Choroid plexus epithelial cell (primary cell): ENCODE data around the gene NME7.

ENCODE experiments used
- DNase-seq: peaks from one replicate; pipeline ENCODE4 v3.0.0-alpha.2; 2010; ENCODE audit warnings: low read depth
- H3K4me3 ChIP-seq: 2 replicates; pipeline ENCODE4 v1.5.1; 2011; ENCODE audit warnings: low read depth, mild to moderate bottlenecking, control low read depth, low read length, moderate library complexity
- TF ChIP-seq, protein P1 (sequence below): conservative IDR thresholded peaks from 2 replicates; pipeline ENCODE4 v1.5.1; 2011; ENCODE audit warnings: low read depth, mild to moderate bottlenecking, control low read depth, inconsistent platforms, low read length, moderate library complexity

NME7 gene

DNA sequence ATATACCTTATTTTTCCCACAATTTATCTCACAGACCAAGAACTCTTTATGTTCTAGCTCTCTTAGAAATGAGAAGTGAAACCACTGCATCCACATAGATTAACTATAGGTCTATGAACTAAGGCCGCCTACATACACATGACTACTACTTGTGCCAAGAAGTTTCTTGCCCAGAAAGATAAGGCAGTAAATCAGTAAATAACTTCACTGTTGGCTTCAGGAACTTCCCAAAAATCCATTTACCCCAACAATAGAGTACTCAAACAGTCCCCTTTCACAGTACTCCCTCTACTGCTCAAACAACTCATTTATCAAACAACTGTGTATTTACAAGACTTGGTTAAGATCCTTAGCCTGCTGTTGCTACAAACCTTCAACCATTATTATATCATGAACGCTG lies 96.5 kb downstream of the NME7 start:
- TF ChIP-seq, protein P1, sequence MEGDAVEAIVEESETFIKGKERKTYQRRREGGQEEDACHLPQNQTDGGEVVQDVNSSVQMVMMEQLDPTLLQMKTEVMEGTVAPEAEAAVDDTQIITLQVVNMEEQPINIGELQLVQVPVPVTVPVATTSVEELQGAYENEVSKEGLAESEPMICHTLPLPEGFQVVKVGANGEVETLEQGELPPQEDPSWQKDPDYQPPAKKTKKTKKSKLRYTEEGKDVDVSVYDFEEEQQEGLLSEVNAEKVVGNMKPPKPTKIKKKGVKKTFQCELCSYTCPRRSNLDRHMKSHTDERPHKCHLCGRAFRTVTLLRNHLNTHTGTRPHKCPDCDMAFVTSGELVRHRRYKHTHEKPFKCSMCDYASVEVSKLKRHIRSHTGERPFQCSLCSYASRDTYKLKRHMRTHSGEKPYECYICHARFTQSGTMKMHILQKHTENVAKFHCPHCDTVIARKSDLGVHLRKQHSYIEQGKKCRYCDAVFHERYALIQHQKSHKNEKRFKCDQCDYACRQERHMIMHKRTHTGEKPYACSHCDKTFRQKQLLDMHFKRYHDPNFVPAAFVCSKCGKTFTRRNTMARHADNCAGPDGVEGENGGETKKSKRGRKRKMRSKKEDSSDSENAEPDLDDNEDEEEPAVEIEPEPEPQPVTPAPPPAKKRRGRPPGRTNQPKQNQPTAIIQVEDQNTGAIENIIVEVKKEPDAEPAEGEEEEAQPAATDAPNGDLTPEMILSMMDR: peak; percentile 33
- no peak overlapping the region for H3K4me3 ChIP-seq

DNA sequence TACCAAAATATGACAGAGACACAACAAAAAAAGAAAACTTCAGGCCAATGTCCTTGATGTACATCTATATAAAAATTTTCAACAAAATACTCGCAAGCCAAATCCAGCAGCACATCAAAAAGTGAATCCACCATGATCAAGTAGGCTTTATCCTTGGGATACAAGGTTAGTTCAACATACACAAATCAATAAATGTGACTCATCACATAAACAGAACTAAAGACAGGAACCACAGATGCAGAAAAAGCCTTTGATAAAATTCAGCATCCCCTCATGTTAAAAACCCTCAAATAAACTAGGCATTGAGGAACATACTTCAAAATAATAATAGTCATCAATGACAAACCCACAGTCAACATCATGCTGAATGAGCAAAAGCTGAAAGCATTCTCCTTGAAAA lies 101.5 kb downstream of the NME7 start:
- no peak for DNase-seq
- TF ChIP-seq, protein P1: no peak
- no peak overlapping the region for H3K4me3 ChIP-seq

More for the DNA sequence above, 96.5 kb downstream of the NME7 start:
- peak; percentile 42 for DNase-seq

DNA sequence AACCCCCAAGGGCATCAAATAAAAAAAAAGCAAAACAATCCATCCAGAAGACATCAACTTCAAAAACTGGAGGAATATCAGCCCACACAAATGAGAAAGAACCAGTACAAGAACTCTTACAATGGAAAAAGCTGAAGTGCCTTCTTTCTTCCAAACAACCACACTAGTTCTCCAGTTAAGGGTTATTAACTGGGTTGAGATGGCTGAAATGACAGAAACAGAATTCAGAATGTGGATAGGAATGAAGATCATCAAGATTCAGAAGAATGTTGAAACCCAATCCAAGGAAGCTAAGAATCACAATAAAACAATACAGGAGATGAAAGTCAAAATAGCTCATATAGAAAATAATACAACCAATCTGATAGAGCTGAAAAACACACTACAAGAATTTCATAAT lies 104.5 kb downstream of the NME7 start:
- TF ChIP-seq, protein P1: no peak
- no peak overlapping the region for H3K4me3 ChIP-seq
- DNase-seq: no peak

DNA sequence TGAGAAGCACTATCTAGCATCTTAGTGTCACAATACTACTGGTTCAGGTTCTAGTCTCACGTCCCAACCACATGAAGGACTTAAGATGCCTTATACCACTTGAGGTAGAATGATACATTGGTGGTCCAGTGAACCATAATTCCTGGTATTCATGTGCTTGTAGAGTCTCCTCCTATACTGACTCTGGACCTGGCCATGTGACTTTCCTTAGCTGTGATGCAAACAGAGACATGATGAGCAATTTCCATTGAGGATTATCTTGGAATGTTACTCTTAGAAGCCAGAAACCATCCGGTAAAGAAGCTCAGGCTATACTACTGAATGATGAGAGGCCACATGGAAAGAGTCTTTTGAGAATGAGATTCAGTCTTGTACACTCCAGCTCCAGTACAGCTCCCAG lies 105.7 kb downstream of the NME7 start:
- no peak overlapping the region for H3K4me3 ChIP-seq
- no peak for DNase-seq
- TF ChIP-seq, protein P1: no peak

DNA sequence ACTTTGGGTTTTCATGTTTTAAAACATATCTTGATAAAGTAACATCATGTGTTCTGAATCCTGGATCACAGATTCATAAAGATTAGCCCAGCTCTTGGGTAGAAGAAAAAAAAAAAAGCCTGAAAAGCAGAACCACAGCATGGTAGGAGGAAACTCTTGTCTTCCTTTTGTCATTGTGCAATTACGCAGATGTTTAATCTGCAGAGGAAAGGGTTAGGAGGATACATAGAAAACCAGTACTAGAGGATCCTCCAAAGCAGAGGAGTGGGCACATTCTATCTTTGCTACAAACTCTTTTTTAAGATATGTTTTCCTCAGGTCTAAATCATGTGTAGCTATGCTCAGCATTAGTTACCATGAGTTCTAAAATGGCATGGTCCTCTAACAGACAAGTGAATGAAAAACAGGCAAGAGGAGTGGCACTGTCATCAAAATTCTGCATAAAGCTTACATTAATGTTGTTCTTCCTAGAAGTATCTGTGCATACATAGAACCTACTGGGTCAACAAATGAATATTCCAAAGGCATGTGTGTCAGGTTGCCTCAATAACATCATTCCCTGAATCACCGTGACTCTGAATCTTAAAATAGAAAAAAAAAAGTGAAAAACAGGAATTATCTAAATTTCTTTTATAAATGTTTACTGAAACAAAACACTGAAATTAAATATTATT lies 107.0 kb downstream of the NME7 start:
- TF ChIP-seq, protein P1: no peak
- H3K4me3 ChIP-seq: no peak overlapping the region
- DNase-seq: no peak

DNA sequence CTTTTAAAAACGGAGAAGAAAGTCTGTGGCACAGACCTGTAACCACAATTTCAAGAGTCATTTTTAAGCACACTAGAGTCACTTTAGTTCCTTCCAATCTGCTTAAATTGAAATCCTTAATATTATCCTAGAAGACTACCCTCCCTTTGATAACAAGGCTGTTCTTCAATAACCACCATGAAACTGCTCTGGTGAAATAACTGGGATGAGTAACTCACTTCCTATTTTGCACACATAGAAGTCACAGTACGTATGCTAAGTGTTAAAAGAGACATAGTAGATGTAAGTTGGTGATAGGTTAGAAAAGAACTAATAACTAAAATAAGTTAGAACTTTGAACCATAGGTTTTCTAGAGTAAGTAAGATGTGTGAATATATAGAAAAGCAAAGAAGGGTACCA lies 107.8 kb downstream of the NME7 start:
- H3K4me3 ChIP-seq: no peak overlapping the region
- TF ChIP-seq, protein P1: no peak
- DNase-seq: no peak

DNA sequence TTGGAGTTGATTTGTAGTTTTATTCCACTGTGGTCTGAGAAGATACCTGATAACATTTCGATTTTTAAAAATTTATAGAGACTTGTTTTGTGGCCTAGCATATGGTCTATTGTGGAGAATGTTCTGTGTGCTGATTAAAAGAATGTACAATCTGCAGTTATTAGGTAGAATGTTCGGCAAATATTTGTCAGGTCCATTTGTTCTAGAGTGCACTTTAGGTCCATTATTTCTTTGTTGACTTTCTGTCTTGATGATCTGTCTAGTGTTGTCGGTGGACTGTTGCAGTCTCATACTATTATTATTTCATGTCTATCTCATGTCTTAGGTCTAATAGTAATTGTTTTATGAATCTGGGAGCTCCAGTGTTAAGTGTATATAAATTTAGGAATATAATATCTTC lies 116.8 kb downstream of the NME7 start:
- no peak for DNase-seq
- H3K4me3 ChIP-seq: no peak overlapping the region
- TF ChIP-seq, protein P1: no peak
